Measurements from ENCODE around the gene NWD2.

NWD2 gene

DNA sequence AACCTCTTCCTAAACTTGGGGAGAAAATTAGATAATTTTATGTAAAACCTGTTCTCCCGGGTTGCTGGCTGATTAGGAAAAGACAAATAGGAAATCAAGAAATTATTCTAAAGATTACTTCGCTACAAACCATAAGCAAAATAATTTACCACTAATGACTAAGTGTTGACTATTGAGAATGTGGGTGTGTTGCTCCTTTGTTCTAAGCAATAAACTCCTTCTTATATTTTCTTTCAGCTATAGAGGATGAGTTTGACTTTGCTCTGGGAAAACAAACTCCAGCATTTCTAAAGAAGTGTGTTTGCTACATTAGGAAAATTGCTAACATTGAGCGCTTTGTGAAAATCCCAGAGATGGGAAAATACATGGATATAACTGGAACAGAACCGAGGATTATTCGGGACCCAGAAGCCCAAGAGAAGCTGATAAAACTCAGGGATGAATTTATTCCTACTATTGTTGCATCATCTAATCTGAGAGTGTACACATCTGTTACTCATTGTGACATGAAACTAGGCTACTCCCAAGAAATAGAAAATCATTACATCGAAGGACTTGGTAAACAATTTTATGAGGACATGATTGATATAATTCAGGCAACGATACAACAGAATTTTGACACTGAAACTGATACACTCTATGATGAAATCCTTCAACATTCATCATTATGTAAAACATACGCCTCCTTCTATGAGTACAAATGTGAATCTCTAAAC is 194.2 kb downstream of the NWD2 start:
- DNase-seq (ENCODE audit: low read depth in 2 of 2), result no peak

DNA sequence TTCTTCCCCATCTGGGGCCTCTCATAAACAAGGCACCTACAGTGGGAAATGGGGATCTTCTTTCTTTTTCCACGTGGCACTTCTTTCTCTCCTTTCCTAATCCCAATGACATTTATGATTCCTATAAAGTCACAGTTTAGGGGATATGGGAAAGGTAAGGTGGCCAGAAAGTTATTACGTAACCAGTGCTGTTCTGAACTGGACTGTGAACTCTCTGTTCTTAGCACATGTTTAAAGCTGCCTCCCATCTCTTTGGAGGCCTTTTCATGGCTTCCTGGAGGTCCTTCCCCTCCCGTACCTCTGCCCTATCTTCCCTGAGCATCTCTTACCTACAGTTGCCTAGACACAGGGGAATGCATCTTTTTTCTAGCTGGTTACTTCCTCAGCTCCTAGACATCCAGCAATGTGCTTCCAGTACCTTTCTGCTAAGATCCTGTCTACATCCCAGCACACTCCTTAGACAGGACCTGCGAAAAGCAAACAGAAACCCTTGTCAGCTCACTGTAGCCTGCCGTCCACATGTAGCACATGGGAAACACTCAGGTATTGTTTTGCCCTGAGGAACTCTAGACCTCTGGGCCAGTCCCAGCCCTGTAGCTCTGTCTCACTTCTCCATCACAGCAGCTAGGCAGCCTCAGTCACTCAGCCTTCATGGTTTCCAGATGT is 195.4 kb downstream of the NWD2 start:
- DNase-seq (ENCODE audit: low read depth in 2 of 2), result no peak

DNA sequence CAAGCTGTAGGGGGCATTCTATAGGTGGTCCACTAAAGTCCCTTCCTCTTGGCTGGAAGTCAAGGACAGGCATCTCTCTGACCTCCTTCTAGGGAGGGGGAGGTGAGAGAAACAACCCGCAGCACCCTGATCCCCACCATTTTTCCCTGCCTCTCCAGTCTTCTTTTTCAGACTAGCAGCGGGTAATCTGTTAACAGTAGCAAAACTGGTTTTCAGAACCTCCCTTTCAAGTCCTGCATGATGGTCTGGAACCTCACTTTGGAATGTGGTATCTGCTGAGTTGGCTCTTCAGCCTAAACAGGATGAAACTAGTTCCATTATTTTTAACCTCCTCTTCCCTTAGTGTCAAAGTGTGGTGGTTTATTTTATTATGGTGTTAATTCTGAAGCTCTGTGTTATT is 196.0 kb downstream of the NWD2 start:
- DNase-seq (ENCODE audit: low read depth in 2 of 2), result no peak

DNA sequence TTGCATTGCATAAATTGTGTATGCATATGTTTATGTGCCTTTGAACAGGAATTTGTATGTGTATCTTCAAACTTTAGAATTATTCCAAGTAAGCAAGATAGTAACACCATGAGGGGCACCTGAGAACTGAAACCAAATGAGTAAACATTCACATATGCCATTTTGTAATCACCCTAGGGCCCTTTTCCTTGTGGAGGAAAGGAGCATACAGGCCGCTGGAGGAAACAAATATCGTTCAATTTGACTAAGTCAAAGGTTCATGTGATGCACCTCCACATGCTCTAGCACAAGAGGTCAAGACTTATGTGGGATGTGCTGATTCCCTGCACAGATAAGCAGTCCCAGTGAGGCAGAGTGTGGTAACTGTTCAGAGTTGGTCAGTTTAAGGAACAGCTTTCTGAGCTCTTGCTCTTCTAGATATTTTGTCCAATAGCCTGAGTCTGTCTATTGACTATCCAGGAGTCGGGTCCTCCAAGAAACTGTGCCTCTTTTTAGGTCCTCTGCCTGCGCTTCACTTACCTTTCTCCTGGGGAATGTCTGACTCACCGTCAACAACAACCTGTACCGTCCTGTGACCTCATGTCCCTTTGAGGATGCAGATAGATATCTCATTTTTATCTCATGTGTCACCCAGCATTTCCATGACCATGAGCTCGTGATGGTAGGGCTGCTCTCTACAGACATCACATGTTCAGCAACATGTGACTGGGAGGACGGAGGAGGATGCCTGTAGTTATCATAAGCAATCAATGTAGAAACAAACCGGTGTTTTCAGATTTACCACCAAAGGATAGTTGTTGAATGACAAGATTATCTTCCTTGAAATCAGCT is 196.9 kb downstream of the NWD2 start:
- no peak for DNase-seq (ENCODE audit: low read depth in 2 of 2)

DNA sequence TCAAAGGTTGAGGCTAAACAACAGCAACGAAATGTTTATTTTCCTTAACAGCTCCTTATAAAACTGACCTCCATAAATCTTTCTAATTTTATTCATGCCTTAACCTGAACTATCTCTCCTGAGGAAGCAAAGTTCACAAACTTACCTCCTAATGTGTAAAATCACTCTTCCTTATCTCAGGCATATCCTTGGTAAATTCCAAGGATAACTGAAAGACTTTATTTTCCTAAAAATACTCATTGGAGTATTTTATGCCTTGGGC is 197.4 kb downstream of the NWD2 start:
- no peak for DNase-seq (ENCODE audit: low read depth in 2 of 2)

DNA sequence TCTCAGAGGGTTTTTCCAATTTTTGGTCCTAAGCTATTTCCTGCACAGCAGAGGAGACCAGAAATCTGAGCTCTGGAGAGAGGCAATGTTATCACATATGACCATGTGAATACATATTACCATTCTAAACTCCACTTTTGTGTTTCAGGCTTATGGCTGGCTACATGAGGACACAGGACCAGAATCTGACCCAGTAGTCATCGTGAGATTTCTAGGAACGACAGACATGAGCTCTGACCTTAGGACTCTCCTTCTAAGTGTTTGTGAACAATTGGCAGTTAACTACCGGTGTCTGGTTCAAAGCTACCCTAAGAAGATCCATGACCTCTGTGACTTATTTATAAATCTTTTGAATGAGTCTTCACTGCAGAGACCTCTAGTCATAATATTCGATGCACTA is 198.6 kb downstream of the NWD2 start:
- no peak for DNase-seq (ENCODE audit: low read depth in 2 of 2)

DNA sequence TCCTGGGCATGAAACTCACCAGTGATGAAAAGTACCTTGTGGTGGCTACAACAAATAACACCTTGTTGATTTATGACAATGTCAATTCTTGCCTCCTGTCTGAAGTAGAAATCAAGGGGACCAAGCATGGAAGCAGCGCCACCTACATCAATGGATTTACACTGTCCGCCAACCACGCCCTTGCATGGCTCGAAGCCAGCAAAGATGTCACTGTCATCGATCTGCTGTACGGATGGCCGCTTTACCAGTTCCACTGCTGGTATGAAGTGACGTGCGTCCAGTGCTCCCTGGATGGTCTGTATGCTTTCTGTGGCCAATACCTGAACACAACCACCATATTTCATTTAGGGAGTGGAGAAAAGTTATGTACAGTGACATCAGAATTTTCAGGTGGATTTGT is 200.5 kb downstream of the NWD2 start:
- no peak for DNase-seq (ENCODE audit: low read depth in 2 of 2)

DNA sequence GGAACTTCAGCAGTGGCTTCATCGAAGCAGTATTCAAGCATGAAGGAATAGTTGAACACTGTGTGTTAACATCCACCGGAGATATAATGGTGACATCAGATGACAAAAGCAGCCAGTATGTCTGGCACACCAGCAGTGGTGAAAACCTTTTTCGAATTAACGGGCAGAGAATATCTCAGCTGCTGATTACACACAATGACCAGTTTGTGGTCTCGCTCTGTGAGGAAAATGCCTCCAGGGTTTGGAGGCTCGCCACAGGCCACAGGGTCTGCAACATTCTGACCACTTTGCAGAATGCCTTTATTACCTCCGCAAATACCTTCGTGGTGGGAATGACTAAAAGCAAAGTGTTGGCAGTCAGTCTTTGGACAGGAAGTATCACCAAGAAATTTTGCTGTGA is 201.5 kb downstream of the NWD2 start:
- DNase-seq (ENCODE audit: low read depth in 2 of 2), result no peak

DNA sequence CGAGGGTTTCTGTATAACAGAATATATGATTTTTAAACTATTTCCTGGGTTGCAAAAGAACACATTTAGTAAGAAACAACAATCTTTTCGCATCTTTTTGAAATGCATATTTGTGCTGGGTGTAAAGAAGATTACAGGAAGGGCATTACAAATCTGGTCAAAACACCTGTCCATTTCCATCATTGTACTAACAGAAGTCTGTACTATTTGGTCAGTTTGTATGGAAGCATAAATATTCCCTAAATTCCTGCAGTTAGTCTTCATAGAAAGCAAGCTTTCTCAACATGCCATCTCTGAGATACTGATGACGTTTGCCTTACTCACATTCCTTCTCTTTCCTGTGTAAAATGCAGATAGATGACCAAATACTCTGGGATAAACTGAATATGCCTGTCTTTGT is 203.3 kb downstream of the NWD2 start:
- no peak for DNase-seq (ENCODE audit: low read depth in 2 of 2)

DNA sequence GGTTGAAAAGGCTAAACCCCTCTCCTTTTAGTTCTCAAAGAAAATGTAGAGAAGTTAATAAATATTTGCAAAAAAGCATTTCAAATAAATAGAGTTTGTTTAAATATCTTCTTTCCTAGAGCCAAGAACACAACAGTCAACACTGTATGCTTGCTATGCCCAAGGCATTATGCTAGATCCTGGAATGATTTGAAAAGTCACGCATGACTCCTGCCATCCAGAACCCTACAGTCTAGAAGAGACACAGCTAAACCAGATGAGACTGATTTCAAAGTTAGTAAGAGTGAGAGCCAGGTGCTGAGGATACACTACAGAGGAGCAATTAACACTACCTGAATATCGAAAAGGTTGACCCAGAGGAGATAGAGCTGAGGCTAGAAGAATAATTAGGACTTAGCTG is 205.8 kb downstream of the NWD2 start:
- no peak for DNase-seq (ENCODE audit: low read depth in 2 of 2)

DNA sequence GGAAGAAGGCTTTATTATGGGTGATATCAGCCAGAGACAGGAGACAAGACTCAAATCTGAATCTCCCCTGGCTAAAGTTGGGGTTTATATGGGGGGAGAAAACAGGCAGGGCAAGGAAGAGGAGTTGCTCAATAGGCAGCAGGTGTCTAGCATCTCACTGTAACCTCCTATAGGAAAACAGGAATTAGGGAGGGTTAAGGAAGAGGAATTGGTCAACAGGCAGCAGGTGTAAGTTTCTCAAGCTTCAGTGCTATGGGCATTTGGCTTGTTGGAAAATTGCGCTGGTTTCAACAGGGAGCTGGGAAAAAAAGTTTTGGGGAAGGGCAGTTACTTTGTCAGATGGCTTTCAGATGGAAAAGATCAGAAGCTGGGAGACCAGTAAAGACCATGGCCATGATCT is 206.4 kb downstream of the NWD2 start:
- no peak for DNase-seq (ENCODE audit: low read depth in 2 of 2)

DNA sequence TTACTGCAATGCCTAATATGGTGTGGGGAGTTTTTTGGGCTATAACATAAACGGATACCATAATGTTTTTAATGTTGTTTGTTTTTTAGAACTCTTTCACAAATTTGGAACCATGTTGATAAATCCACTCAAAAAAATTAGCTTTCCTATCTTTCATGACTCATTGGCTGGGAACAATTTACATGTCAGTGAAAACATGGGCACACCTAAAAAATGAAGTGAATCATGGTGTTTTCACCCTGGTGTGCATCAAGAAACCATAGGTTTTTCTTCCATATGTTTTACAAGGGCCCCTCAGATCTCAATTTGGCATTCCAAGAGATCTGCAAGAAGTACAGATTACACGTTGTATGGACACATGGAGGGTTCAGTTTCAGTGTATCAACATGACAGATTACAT is 207.1 kb downstream of the NWD2 start:
- DNase-seq (ENCODE audit: low read depth in 2 of 2), result no peak

DNA sequence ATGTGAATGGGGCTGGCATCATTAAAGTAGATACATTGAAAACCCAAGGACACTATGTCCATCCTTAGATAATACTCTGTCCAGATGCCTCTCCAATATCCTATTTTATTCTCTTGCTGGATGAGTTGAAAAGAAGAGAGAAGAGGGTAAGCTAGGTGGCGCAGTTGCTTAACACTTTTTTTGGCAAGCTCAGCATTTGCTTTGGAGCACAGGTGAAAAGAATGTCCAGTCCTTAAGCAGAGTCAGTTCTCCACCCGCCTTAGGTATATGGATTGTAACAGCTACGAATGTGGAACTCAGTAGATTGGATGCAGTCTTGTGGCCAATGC is 208.4 kb downstream of the NWD2 start:
- peak in 1 of 2 donors; percentile 9 for DNase-seq (ENCODE audit: low read depth in 2 of 2)

DNA sequence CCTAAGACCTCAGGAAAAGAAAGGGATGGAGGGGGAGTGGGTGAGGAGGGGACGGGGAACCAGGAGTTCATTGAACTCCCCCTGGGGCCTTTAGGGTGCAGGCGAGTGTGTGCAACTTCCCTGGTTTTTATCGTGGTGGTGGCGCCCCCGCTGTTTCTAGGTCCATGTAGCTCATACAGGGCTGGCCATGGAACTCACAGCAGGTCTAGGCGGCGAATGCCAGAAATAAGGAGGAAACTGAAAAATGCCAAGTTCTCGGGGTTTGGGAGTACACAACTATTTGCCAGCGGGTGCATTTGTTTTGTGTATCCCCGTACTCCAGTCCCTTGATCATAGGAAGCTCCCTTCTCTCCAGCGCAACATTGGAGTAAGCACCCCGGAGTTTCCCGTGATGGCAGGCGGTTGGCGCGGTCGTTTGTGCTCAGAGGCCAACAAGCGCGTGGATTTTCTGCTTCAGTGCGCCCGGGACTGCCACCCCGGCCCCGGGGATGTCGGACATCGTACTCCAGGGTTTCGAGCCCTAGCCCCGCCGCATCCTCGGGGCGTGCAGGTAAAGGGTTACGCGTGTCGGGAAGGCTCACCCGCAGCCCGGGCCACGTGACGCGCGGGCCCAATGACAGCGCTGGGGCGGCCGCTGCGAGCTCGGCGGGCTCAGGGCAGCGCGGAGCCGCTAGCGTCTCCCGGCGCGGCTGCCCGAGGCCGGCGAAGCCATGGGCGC is 208.9 kb downstream of the NWD2 start:
- peak; percentile 35 to 39 for DNase-seq (ENCODE audit: low read depth in 2 of 2)

DNA sequence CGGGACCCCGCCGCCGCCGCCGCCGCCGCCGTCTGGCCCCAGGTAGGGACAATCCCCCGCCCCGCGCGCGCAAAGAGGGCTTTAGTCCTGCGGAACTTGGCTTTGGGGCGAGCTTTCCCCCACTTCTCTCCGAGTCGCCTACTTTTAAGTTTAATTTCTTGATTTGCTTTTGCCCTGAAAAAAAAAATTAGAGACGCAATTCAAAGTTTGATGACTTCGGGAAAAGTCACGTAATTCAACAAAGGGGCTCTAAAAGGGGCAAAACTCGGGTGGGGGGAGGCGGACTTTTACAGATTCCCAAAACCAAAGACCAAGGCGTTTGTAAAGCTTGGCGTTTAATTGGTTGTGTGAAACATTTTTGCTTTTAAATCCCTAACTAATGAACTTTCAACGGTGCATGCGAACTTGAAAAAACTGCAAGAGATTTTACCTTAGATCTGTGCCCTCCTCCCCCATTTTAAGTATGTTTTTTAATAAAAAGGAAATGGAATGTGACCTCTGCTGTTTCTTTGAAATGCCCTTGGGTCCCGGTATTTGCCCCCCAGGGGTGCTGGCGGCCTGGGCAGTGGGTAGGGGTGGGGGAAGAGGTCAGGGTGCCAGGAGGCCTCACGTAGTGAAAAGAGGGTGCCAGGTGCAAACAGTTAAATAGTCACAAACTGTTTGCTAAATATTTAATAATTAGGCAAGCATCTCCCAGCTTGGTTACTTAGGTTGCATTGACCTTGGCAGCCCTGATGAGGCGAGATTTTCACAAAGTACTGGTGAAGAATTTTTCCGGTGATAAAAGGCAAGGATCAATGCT is 209.7 kb downstream of the NWD2 start:
- no peak for DNase-seq (ENCODE audit: low read depth in 2 of 2)

DNA sequence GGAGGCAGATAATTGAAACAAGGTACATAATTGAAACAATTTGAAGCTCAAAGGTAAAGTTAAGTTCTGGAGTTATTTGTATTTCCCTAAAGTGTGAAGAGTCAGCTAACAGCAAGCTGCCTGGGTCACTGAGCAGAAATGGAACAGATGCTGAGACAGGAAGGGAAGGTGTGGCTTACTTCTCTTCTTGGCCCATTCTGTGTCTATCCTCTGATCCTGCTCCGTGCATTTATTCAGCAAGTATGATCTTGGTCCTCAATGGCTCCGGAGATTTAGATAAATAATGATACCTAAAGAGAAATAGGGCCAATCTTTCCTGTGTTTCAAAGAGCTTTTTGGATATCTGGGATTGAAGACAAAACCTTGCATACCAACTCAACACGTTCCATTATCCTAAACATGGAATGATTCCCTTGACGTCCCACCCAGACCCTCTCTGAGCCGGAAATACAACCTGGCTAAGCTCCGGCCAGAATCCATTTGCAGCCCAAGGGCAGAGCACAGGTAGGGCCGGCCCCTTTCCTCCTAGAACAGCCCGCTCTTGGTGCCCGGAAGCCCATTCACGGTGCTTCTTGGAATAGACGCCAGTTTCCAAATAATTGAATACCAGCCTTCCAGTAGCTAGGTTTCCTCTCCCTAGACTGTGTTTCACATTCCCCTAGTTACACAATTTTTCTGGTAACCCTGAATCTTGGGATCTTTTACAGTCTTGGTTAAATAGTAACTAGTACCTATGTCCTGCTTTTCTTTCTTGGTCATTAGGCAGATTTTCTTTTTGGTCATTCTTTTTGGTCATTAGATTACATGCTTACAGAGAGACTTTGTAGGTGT is 211.0 kb downstream of the NWD2 start:
- no peak for DNase-seq (ENCODE audit: low read depth in 2 of 2)

DNA sequence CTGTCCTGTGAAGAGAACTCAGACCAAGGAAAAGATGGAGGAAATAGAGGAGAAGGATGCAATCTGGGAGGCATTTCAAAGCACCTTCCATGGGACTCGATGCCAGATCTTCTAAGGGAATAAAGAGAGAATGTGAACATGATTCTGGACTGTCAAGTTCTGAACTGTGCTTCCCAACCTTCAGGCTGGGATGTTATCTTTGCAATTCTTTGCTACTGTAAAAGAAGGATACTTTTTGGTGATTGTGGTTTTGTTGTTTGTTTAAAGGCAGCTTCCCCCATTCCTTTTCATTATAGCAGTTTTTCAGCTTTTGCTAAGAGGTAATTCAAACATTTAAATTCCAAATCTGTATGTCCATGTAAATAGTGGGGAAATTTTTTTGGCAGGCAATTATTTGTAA is 217.3 kb downstream of the NWD2 start:
- DNase-seq (ENCODE audit: low read depth in 2 of 2), result no peak

DNA sequence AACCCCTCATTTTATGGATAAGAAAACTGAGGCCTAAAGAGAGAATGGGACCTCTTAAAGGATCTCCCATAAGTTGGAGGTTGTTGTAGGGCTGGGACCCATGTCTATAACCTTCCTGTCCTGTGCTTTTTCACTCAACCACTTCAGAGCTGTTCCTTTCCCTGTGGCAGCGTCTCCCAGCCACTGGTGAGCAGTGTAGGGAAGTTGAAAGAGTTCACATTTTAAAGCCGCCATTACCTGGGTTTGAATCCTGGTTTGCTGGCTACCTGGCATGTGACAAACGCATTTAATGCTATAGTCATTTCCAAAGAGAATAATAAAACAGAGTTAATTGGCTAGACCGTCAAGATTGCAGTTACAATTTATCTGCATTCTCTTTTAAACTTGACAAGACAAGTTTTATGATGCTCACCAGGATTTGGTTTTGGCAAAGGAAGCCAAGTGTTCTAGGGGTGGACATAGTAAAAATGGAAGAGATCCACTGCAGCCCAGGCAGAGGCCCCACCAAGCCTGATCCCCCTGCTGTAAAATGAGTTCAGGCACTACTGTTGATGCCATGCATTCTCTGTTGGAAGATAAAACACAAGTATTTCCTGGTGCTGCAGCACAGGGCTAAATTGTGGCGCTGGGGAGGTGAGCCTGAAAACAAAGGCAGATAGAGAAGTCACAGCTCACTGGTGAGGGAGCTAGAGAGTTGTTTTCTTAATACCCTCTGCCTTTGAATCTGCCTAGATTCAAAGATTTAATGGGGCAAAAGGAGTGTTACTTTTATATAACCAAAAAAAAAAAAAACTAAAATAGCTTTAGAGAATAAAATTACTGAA is 218.7 kb downstream of the NWD2 start:
- DNase-seq (ENCODE audit: low read depth in 2 of 2), result no peak

DNA sequence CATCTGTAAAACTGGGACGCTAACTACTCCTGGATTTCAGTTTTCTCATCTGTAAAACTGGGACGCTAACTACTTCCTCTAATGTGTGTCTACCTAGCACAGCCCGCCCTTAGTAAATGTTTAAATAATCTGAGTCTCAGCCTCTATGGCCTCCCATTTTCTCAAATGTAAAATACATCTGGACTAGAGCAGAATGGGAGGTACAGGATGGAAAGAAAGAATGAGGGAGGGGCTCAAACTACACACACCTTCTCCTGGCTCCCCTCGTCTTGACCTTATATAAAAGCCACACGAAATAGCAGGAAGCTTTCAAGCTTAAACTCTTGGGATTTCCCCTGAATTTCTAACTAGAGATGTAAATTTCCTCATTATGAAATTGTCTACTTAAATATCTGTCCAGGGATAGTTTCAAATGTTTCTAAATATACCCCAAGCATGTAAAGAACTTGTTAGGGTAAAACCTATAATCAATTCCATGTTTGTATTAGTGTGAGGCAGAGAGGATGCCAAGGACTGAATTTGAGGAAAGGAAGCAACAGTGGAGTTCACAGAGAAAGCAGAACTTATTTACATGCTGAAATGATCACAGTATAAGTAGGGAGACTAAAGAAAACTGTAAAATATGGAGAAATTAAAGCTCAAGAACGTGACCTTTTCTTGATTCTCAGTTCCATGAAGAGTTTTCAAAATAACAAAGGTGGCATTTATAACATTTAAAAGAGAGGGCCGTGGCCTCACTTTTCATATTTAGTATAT is 220.0 kb downstream of the NWD2 start:
- no peak for DNase-seq (ENCODE audit: low read depth in 2 of 2)

Measured in stimulated activated CD8-positive, alpha-beta memory T cell treated with anti-CD3 and anti-CD28 coated beads, Interleukin-2, amount 100 ng/mL, for 48 hours (primary cell).